Measurements from ENCODE around the gene RTN4R. TPM values are rescaled to one million over a fixed set of nuclear protein-coding genes. Genes with fewer than 3 reads are reported as not detected.

The RTN4R gene
- total RNA-seq, 1 donor from 2014 or later: 9.8 TPM

DNA sequence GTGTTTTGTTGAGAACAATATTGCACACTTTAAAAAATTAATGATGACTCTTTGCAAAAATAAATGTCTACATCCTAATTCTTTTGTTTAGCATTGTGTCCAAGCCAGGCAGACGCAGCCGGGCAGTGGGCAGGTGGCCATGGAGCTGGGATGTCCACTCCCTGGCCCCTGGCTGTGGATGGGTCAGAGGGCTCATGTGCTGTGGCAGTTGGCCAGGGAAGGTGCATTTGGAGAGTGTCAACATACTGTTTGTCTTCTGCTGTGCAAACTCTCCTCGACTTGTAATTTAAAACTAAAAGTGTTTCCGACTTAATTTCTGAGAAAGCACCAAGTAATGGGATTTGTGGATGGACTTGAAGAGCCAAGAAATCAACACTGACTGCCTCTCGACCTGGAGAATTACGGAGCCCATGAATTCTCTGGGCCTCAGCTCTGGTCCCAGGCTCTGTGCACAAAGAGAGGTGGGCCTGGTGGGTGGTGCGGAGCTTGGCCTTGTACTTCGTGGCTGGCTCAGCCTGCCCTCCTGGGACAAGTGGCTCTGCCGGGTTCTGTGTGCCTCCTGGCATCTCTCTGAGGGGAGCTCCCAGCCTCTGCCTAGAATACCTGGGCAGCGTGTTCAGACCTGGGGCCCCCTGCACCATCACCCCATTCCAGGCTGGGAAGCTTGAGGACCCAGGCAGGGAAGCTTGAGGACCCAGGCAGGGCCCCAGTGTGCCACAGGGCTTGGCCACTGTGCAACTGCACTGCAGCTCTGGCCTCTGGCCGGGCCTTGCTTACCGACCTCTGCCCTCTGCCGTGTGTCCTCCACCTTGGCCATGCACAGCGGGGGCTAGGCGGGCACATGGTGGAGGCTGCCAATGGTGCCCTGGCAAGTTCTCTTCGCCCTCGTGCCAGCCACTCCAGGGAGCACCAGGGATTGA lies 46.4 kb downstream of the RTN4R start:
- DNase-seq (no peak), ATAC-seq (no peak)
- H3K4me1 ChIP-seq: peaks cover 4% of the 10 kb centered on the region
- H3K27ac ChIP-seq: no peak overlapping the region
- intact Hi-C loops (cut with DNase I): no loop called here
- TF ChIP-seq, protein P1, sequence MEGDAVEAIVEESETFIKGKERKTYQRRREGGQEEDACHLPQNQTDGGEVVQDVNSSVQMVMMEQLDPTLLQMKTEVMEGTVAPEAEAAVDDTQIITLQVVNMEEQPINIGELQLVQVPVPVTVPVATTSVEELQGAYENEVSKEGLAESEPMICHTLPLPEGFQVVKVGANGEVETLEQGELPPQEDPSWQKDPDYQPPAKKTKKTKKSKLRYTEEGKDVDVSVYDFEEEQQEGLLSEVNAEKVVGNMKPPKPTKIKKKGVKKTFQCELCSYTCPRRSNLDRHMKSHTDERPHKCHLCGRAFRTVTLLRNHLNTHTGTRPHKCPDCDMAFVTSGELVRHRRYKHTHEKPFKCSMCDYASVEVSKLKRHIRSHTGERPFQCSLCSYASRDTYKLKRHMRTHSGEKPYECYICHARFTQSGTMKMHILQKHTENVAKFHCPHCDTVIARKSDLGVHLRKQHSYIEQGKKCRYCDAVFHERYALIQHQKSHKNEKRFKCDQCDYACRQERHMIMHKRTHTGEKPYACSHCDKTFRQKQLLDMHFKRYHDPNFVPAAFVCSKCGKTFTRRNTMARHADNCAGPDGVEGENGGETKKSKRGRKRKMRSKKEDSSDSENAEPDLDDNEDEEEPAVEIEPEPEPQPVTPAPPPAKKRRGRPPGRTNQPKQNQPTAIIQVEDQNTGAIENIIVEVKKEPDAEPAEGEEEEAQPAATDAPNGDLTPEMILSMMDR (IDR thresholded peaks at IDR 0.05): no peak
- no peaks in the 10 kb centered on the region for H3K27me3 ChIP-seq
- no peak overlapping the region for H3K4me3 ChIP-seq
- no peaks in the 10 kb centered on the region for H3K36me3 ChIP-seq
- H3K9me3 ChIP-seq: no peaks in the 10 kb centered on the region

DNA sequence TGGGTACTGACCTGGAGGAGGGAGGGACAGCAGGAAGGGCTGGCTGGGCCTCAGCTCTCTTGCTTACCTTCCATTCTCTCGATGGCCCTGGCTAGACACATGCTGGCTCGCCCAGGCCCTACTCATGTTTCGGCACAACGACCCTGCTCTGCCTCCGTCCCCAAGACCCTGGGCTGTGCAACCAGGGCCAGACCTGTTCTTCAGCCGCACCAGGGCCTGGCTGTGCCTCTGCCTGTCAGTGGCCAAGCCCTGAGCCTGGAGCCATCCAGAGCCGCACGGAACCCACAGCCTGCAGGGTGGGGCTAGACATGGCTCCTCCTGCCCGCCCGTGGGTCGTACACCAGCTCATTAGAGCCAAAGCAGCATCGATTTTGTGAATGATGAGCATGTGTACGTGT lies 47.5 kb downstream of the RTN4R start:
- peaks cover 4% of the 10 kb centered on the region for H3K4me1 ChIP-seq
- no peaks in the 10 kb centered on the region for H3K9me3 ChIP-seq
- ATAC-seq (no peak), DNase-seq (no peak)
- no peak overlapping the region for H3K27ac ChIP-seq
- H3K4me3 ChIP-seq: no peak overlapping the region
- no peaks in the 10 kb centered on the region for H3K27me3 ChIP-seq
- H3K36me3 ChIP-seq: no peaks in the 10 kb centered on the region
- intact Hi-C loops (cut with DNase I): no loop called here
- TF ChIP-seq, protein P1 (IDR thresholded peaks at IDR 0.05): no peak

DNA sequence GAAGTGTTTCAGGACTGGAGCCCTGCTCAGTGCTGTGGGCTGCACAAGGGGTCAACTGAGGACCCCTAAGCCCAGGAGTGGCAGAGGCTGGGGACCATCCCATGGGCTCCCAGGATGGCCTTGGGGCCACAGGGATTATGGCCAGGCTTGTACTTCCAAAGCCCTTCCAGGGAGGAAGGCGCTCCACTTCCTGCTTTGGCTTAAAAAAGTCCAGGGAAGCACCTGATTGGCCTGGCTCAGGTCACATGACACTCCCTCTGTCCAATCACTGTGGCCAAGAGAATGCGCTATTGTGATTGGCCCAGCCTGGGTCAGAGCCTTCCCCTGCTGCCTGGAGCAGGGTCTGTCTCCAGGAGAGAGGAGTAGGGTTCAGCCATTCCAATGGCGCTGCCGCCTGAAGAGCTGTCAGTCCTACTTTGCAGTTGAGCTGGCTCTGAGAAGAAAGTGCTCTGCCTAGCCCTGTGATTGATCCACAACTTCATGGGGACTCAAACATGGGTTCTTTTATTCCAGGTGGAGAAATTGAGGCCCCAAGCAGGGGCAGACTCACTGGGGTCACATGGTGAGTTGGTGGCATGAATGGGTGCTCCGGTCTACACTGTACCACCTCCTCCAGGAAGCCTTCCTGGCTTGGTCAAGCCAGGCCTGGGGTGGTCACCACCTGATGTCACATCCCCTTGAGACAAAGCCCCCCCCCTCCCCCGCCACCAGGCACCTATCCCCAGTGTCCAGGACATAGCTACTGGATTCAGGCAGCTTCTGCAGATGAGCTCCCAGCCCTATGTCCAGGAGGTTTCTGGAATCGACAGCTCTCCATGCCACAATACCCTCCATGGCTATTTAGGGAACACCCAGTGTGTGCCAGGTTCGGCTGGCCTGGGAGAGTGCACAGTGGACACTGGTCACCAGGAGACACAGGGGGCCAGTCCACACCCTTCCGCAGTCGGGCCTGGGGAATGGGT lies 48.2 kb downstream of the RTN4R start:
- peaks cover 4% of the 10 kb centered on the region for H3K4me1 ChIP-seq
- ATAC-seq (no peak), DNase-seq (no peak)
- no peaks in the 10 kb centered on the region for H3K27me3 ChIP-seq
- TF ChIP-seq, protein P1 (IDR thresholded peaks at IDR 0.05): no peak
- H3K27ac ChIP-seq: no peak overlapping the region
- H3K36me3 ChIP-seq: no peaks in the 10 kb centered on the region
- intact Hi-C loops (cut with DNase I): no loop called here
- H3K4me3 ChIP-seq: no peak overlapping the region
- H3K9me3 ChIP-seq: no peaks in the 10 kb centered on the region

DNA sequence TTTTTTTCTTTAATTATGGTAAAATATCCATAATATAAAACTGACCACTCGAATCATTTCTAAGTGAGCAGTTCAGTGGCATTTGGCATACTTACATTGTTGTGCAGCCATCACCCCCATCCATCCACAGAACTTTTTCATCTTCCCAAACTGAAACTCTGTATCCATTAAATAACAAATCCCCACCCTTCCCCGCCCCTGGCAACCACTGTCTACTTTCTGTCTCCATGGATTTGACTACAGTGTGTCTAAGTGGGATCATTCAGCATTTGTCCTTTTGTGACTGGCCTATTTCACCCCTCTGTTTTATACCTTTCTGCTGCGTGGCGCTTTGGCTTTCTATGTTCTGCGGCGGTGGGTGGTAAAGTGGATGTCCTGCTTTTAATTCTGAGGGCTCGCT lies 49.1 kb downstream of the RTN4R start:
- Histone ChIP-seq H3K27me3 (no peaks in the 10 kb centered on the region), H3K4me1 (peaks cover 4% of the 10 kb centered on the region), H3K4me3 (no peak overlapping the region), H3K27ac (no peak overlapping the region), H3K36me3 (no peaks in the 10 kb centered on the region), H3K9me3 (no peaks in the 10 kb centered on the region)
- TF ChIP-seq, protein P1 (IDR thresholded peaks at IDR 0.05): no peak
- intact Hi-C loops (cut with DNase I): no loop called here
- no peak for DNase-seq
- no peak for ATAC-seq

DNA sequence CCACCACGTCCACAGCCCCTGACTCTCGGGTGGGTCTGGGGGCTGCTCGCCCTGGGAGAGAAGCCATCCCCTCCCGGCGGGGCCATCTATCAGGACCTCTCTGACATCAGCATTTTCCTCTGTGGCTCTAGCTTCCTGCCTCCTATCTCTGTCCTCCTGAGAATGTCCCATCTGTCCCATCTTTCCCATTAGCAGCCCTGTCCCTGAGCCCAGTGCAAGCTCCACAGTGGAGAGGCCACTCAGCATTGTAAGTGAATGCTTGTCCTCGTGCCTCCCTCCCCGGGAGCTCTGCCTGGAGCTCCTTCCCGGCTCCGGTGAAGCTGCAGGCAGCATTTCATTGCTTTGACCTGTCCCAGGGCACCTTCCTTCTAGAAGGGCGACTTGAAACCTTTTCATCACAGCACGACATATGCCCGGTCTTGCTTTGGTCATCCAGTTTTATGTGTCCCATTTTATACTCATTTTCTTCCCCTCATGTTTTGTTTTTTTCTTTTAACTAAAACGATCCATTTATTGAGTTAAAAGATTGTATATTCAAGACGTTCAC lies 49.7 kb downstream of the RTN4R start:
- no peaks in the 10 kb centered on the region for H3K36me3 ChIP-seq
- H3K4me3 ChIP-seq: no peak overlapping the region
- intact Hi-C loops (cut with DNase I): no loop called here

More for the DNA sequence above, 49.7 kb downstream of the RTN4R start:
- Histone ChIP-seq H3K27ac (no peak overlapping the region), H3K9me3 (no peaks in the 10 kb centered on the region), H3K4me1 (peaks cover 4% of the 10 kb centered on the region), H3K27me3 (no peaks in the 10 kb centered on the region)
- DNase-seq (no peak), ATAC-seq (no peak)
- TF ChIP-seq, protein P1 (IDR thresholded peaks at IDR 0.05): no peak

Measured in upper lobe of right lung (tissue), 1 donor.